HEK293T (cell line): Measurements from ENCODE around the gene IP6K2.

Experiments
- CTCF ChIA-PET: fragments of 350-600 bp; formaldehyde crosslinking; extraction: SDS; loops from one replicate; lab custom pipeline; 2021; ENCODE audit warnings: antibody characterized with exemption, inconsistent platforms; lab: Yijun Ruan, JAX
- POLR2A ChIA-PET: fragments of 350-600 bp; formaldehyde crosslinking; extraction: SDS; loops from one replicate; lab custom pipeline; 2020; ENCODE audit warnings: antibody characterized with exemption, inconsistent platforms; lab: Yijun Ruan, JAX
- DNase-seq: peaks from one replicate; pipeline ENCODE4 v3.0.0; 2012; ENCODE audit warnings: mixed read lengths; ENCODE audit errors: extremely low spot score
- ARNT ChIP-seq: fragments of 450-650 bp; IDR thresholded peaks from 2 replicates; pipeline ENCODE4 v1.6.1; 2017; ENCODE audit warnings: mild to moderate bottlenecking
- BHLHE40 ChIP-seq: fragments of 450-650 bp; IDR thresholded peaks from 2 replicates; pipeline ENCODE4 v1.6.1; 2016; ENCODE audit warnings: mild to moderate bottlenecking, moderate library complexity, borderline replicate concordance
- CTBP1 ChIP-seq: fragments of 450-650 bp; IDR thresholded peaks from 2 replicates; pipeline ENCODE4 v1.6.1; 2016; ENCODE audit warnings: borderline replicate concordance
- ELF4 ChIP-seq: fragments of 450-650 bp; IDR thresholded peaks from 2 replicates; pipeline ENCODE4 v1.6.1; 2017; ENCODE audit warnings: antibody characterized with exemption
- FOXA1 ChIP-seq: fragments of 450-650 bp; IDR thresholded peaks from 2 replicates; pipeline ENCODE4 v1.6.1; 2016; ENCODE audit warnings: mild to moderate bottlenecking
- FOXK2 ChIP-seq: fragments of 450-650 bp; IDR thresholded peaks from 2 replicates; pipeline ENCODE4 v1.6.1; 2016; ENCODE audit warnings: mild to moderate bottlenecking
- FOXM1 ChIP-seq: fragments of 450-650 bp; IDR thresholded peaks from 2 replicates; pipeline ENCODE4 v1.6.1; 2017; ENCODE audit warnings: mild to moderate bottlenecking, borderline replicate concordance
- HDGF ChIP-seq: fragments of 450-650 bp; IDR thresholded peaks from 2 replicates; pipeline ENCODE4 v1.6.1; 2017; ENCODE audit warnings: antibody characterized with exemption, borderline replicate concordance
- L3MBTL2 ChIP-seq: fragments of 450-650 bp; conservative IDR thresholded peaks from 2 replicates; pipeline ENCODE4 v1.6.1; 2016; ENCODE audit warnings: mild to moderate bottlenecking
- LEF1 ChIP-seq: fragments of 450-650 bp; IDR thresholded peaks from 2 replicates; pipeline ENCODE4 v1.6.1; 2017; ENCODE audit warnings: mild to moderate bottlenecking, borderline replicate concordance
- NFRKB ChIP-seq: fragments of 450-650 bp; IDR thresholded peaks from 2 replicates; pipeline ENCODE4 v1.6.1; 2016; ENCODE audit warnings: mild to moderate bottlenecking, moderate library complexity
- SP1 ChIP-seq: fragments of 450-650 bp; IDR thresholded peaks from 2 replicates; pipeline ENCODE4 v1.6.1; 2017
- SUZ12 ChIP-seq: fragments of 450-650 bp; IDR thresholded peaks from 2 replicates; pipeline ENCODE4 v1.6.1; 2016; ENCODE audit warnings: mild to moderate bottlenecking
- TARDBP ChIP-seq: fragments of 450-650 bp; IDR thresholded peaks from 2 replicates; pipeline ENCODE4 v1.6.1; 2016
- ZNF384 ChIP-seq: fragments of 450-650 bp; IDR thresholded peaks from 2 replicates; pipeline ENCODE4 v1.6.1; 2016
- TF ChIP-seq, protein P1 (sequence below): fragments of 450-650 bp; IDR thresholded peaks from 2 replicates; pipeline ENCODE4 v1.6.1; 2016

The IP6K2 gene

DNA sequence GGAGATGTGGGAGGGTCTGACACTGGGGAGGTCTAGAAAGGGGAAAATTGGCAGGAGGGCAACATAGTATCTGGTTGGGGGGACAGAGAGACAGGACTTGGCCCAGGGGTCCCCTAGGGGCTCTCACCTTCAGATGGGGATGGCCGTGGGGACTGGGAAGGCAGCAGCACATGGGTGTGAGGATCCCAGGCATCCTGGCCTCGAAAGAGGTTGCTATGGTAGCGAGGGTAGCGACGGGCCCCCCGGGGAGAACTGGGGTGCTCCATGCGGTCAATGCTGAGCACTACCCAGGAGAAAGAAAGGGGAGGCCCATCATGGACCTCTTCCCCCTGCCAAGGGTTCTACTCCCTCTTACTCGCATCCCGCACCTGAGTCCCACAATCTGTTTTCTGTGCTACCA lies 69.3 kb downstream of the IP6K2 start:
- TF ChIP-seq BHLHE40 = no peak
- no peak for TF ChIP-seq ELF4
- no peak for TF ChIP-seq FOXK2
- no peak for TF ChIP-seq SP1
- no peak for TF ChIP-seq LEF1
- no peak for TF ChIP-seq CTBP1
- no peak for TF ChIP-seq FOXM1
- TF ChIP-seq SUZ12 = no peak
- no peak for TF ChIP-seq TARDBP
- POLR2A ChIA-PET = interaction anchor here (1.6 kb wide), 1 partner anchor 15 kb away, joined by 5 read pairs; the partner anchor contains the start of gene CELSR3
- CTCF ChIA-PET = no interaction called here
- no peak for DNase-seq

DNA sequence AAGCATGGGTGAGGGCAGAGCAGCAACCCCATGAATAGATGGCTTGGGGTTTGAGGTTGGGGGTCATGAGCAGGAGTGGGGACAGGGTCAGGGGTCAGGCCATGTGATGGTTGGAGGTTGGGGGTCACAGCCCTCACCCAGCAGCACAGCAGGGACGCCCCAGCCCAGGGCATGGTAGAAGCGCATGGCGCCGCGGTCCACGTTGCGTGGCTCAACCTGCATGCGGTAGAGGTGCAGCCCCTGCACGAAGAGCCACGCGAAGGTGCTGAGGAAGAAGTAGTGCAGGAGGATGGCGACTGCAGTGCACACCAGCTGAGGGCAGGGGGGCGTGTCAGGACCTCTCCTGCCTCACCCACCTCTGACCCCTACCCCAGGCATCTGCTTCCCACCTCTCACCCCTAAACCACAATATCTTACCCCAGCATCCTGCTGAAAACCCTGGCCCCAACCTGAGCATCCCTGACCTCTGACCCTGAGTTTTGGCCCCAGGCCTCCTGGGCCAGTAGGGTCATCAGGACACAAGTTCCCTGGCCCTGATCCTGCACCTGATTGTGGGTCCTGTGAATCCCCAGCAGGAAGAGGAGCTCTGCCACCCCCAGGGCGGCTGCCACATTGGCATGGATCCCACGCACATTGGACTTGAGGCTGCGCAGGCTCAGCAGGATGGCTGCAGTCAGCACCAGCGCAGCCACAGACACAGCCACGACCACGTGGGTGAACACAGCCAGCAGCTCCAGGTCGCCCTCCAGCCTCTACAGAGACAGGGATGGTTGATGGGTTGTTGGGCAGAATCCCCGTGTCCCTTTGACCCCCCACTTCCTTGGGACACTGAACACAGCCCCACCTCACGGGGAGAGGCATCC lies 71.9 kb downstream of the IP6K2 start:
- POLR2A ChIA-PET = no interaction called here
- CTCF ChIA-PET = no interaction called here
- DNase-seq = no peak
- TF ChIP-seq HDGF (no peak), SUZ12 (no peak), FOXA1 (no peak), FOXK2 (no peak), ZNF384 (no peak), FOXM1 (no peak), BHLHE40 (no peak), ARNT (no peak), L3MBTL2 (no peak), CTBP1 (no peak), SP1 (no peak), ELF4 (no peak), LEF1 (no peak), TARDBP (no peak), NFRKB (no peak)
- TF ChIP-seq, protein P1, sequence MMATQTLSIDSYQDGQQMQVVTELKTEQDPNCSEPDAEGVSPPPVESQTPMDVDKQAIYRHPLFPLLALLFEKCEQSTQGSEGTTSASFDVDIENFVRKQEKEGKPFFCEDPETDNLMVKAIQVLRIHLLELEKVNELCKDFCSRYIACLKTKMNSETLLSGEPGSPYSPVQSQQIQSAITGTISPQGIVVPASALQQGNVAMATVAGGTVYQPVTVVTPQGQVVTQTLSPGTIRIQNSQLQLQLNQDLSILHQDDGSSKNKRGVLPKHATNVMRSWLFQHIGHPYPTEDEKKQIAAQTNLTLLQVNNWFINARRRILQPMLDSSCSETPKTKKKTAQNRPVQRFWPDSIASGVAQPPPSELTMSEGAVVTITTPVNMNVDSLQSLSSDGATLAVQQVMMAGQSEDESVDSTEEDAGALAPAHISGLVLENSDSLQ = no peak

DNA sequence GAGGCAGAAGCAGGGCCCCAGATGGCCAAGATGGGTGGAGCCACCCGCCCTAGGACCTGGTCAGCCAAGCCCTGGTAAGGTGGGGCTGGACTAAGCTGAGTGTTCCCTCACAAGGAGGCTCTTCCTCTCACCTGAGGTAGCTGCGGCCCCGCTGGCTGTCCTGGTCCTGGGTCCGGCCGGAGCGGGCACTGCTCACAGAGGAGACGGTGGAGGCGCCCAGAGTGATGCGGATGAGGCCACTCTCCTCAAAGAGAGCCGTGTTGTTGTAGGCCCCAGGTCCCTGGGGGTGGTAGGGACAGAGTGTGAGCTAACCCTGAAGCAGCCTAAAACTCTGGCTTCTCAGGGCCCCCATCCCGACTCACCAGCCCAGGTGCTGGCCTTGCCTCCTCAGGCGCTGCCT lies 74.4 kb downstream of the IP6K2 start:
- ChIA-PET POLR2A (no interaction called here), CTCF (no interaction called here)
- TF ChIP-seq LEF1 = no peak
- TF ChIP-seq ZNF384 = no peak
- TF ChIP-seq NFRKB = no peak
- TF ChIP-seq FOXM1 = no peak
- TF ChIP-seq, protein P1 = no peak
- no peak for TF ChIP-seq CTBP1
- TF ChIP-seq TARDBP = no peak
- TF ChIP-seq SP1 = no peak
- TF ChIP-seq HDGF = no peak
- TF ChIP-seq BHLHE40 = no peak
- TF ChIP-seq FOXA1 = no peak
- TF ChIP-seq ELF4 = no peak
- no peak for TF ChIP-seq L3MBTL2
- no peak for TF ChIP-seq SUZ12
- TF ChIP-seq ARNT = no peak
- TF ChIP-seq FOXK2 = no peak
- DNase-seq = no peak

DNA sequence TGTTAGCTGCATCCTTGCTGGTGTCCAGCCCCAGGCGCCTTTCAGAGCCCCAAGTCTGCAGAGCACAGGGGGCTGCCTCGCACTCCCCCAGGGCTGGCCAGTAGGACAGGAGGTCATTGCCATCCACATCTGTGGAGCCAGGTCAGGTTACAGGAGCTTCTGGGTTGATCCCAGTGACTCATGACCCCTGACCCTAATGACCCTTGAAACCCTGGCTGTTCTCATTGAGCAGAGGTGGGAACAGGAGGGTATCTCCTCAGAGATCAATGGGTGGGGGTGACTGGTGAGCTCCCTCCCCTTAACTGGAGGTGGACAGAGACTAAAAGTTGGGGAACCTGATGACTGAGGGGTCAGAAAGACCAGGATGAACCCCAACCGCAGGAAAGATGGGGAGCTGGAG lies 75.6 kb downstream of the IP6K2 start:
- CTCF ChIA-PET = no interaction called here

DNA sequence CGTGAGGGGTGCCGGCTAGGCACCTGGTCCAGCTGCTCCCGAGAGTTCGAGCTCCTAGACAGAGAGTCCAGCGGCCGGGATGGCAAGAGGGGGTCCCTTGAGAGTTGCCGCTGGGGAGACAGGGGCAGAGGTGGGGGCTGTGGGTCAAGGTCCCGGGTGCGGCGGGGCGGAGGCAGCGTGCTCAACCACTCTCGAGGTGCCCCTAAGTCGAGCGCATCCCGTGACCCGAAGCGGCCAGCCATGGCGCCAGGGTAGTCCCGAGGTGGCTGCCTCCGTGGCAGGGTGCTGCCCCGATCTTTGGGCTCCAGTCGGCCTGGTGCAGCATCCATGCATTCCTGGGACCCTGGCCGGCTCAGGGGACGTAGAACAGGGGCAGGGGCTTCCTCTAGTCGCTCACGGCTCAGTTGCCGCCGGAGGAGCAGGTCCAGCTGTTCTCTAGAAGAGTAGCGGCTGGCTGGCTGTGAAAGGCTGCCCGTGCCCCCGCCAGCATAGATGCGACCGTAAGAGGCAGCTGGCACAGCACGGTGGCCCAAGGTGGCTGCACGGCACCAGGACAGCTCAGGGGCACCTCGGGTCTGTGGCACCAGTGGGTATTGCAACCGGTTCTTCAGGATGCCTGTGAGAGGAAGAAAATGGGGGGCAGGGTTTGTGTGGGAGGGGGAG lies 76.9 kb downstream of the IP6K2 start:
- TF ChIP-seq L3MBTL2 = no peak
- no peak for TF ChIP-seq FOXA1
- TF ChIP-seq HDGF = no peak
- TF ChIP-seq SUZ12 = no peak
- no peak for TF ChIP-seq LEF1
- TF ChIP-seq ARNT = no peak
- no peak for TF ChIP-seq FOXM1
- no peak for TF ChIP-seq ELF4
- ChIA-PET CTCF (no interaction called here), POLR2A (interaction anchor here (1.4 kb wide), 1 partner anchor 9 kb away, joined by 6 read pairs; no protein-coding TSS in a partner anchor)
- DNase-seq = no peak

More for the DNA sequence above, 75.6 kb downstream of the IP6K2 start:
- TF ChIP-seq NFRKB (no peak), FOXA1 (no peak), TARDBP (no peak), BHLHE40 (no peak), ARNT (no peak), ELF4 (no peak), ZNF384 (no peak), LEF1 (no peak), L3MBTL2 (no peak), FOXM1 (no peak), SUZ12 (no peak)
- DNase-seq = no peak
- POLR2A ChIA-PET = interaction anchor here (0.8 kb wide), 1 partner anchor 12 kb away, joined by 3 read pairs; no protein-coding TSS in a partner anchor
